Endometrium (tissue), 2 donors: Measurements from ENCODE around the gene NEU3.
"Not testable (repeated sequence)": the region's sequence is repeated elsewhere in the genome, so short reads cannot be mapped to it uniquely, and the experiment has no call there.

Experiments
- FAIRE-seq: peaks from 2 replicates; lab custom pipeline; 2012; peaks lifted over from hg19 to GRCh38; lab: Jason Lieb, UNC
- donor health status: control.
- donor health status: control.

The NEU3 gene

GRCh38 chr11:75031224-75031753 lies 42.6 kb downstream of the NEU3 start:
- no peak for FAIRE-seq

- FAIRE-seq = no peak
Observed at GRCh38 chr11:75031771-75032549, 43.2 kb downstream of the NEU3 start.

GRCh38 chr11:75032550-75032935 lies 43.8 kb downstream of the NEU3 start:
- FAIRE-seq = no peak

GRCh38 chr11:75033916-75034315 lies 45.2 kb downstream of the NEU3 start:
- FAIRE-seq = no peak

- FAIRE-seq = no peak
Observed at GRCh38 chr11:75035256-75035655, 46.5 kb downstream of the NEU3 start.

- no peak for FAIRE-seq
Observed at GRCh38 chr11:75035911-75036565, 47.3 kb downstream of the NEU3 start.

GRCh38 chr11:75040167-75040770 lies 51.5 kb downstream of the NEU3 start:
- FAIRE-seq = no peak

GRCh38 chr11:75041263-75041662 lies 52.5 kb downstream of the NEU3 start:
- FAIRE-seq = no peak

GRCh38 chr11:75041821-75042220 lies 53.1 kb downstream of the NEU3 start:
- FAIRE-seq = not testable (repeated sequence)

- not testable (repeated sequence) for FAIRE-seq
Observed at GRCh38 chr11:75044381-75045170, 55.8 kb downstream of the NEU3 start.

- not testable (repeated sequence) for FAIRE-seq
Observed at GRCh38 chr11:75046668-75047067, 57.9 kb downstream of the NEU3 start.

- no peak for FAIRE-seq
Observed at GRCh38 chr11:75047191-75047590, 58.5 kb downstream of the NEU3 start.

GRCh38 chr11:75049501-75050266 lies 61.0 kb downstream of the NEU3 start:
- not testable (repeated sequence) for FAIRE-seq

- FAIRE-seq = no peak
Observed at GRCh38 chr11:75050516-75050915, 61.8 kb downstream of the NEU3 start.

- no peak for FAIRE-seq
Observed at GRCh38 chr11:75051043-75051442, 62.3 kb downstream of the NEU3 start.

GRCh38 chr11:75052457-75052856 lies 63.7 kb downstream of the NEU3 start:
- FAIRE-seq = no peak

- no peak for FAIRE-seq
Observed at GRCh38 chr11:75055511-75055910, 66.8 kb downstream of the NEU3 start.

- no peak for FAIRE-seq
Observed at GRCh38 chr11:75056814-75057213, 68.1 kb downstream of the NEU3 start.

- FAIRE-seq = no peak
Observed at GRCh38 chr11:75059299-75059698, 70.6 kb downstream of the NEU3 start.

GRCh38 chr11:75063741-75064314 lies 75.1 kb downstream of the NEU3 start:
- FAIRE-seq = no peak

GRCh38 chr11:75066061-75066460 lies 77.3 kb downstream of the NEU3 start:
- no peak for FAIRE-seq
